ENCODE measurements around the gene MYORG.

Gene MYORG

GRCh38 chr9:34334916-34335315 is 41.8 kb downstream of the MYORG start:
- H3K4me2 ChIP-seq (ENCODE audit: low read depth, low read length), result no peak overlapping the region

GRCh38 chr9:34334337-34334824 is 42.3 kb downstream of the MYORG start:
- Histone ChIP-seq H3F3A (ENCODE audit: insufficient read depth, low read length) (peaks cover 4% of the 10 kb centered on the region; the same call in 1 of the 2 replicates), H3K4me1 (ENCODE audit: low read length) (no peaks in the 10 kb centered on the region), H3K27me3 (replicated peaks; ENCODE audit: insufficient read depth, low read length) (no peaks in the 10 kb centered on the region), H3K9me2 (replicated peaks; ENCODE audit: insufficient read depth, low read length) (no peaks in the 10 kb centered on the region), H3K9ac (ENCODE audit: low read length) (no peak overlapping the region), H3K79me2 (ENCODE audit: low read length) (peaks cover 60% of the 10 kb centered on the region), H3K9me3 (replicated peaks; ENCODE audit: insufficient read depth, low read length) (no peaks in the 10 kb centered on the region), H3K36me3 (replicated peaks; ENCODE audit: insufficient read depth, low read length) (no peaks in the 10 kb centered on the region), H3K4me3 (ENCODE audit: low read length) (no peak overlapping the region), H3K27ac (ENCODE audit: low read length) (no peak overlapping the region), H4K20me1 (ENCODE audit: insufficient read depth, low read length) (no peaks in the 10 kb centered on the region), H3K4me2 (ENCODE audit: low read depth, low read length) (no peak overlapping the region), H2AFZ (ENCODE audit: low read length) (no peak overlapping the region)
- TF ChIP-seq EZH2phosphoT487 (IDR thresholded peaks at IDR 0.05; ENCODE audit: low read length) (no peak), EZH2 (optimal IDR thresholded peaks at IDR 0.05; ENCODE audit: low read depth, low read length) (no peak), CTCF (IDR thresholded peaks at IDR 0.05; ENCODE audit: low read length) (no peak)
- DNase-seq, result no peak

More at GRCh38 chr9:34334916-34335315, 41.8 kb downstream of the MYORG start:
- TF ChIP-seq CTCF (IDR thresholded peaks at IDR 0.05; ENCODE audit: low read length) (no peak), EZH2 (optimal IDR thresholded peaks at IDR 0.05; ENCODE audit: low read depth, low read length) (no peak), EZH2phosphoT487 (IDR thresholded peaks at IDR 0.05; ENCODE audit: low read length) (no peak)
- Histone ChIP-seq H3K27ac (ENCODE audit: low read length) (no peak overlapping the region), H2AFZ (ENCODE audit: low read length) (no peak overlapping the region), H4K20me1 (ENCODE audit: insufficient read depth, low read length) (no peaks in the 10 kb centered on the region), H3K79me2 (ENCODE audit: low read length) (peaks cover 55% of the 10 kb centered on the region), H3K4me3 (ENCODE audit: low read length) (no peak overlapping the region), H3K27me3 (replicated peaks; ENCODE audit: insufficient read depth, low read length) (no peaks in the 10 kb centered on the region), H3K9me2 (replicated peaks; ENCODE audit: insufficient read depth, low read length) (no peaks in the 10 kb centered on the region), H3K36me3 (replicated peaks; ENCODE audit: insufficient read depth, low read length) (no peaks in the 10 kb centered on the region), H3K4me1 (ENCODE audit: low read length) (no peaks in the 10 kb centered on the region), H3K9ac (ENCODE audit: low read length) (no peak overlapping the region), H3F3A (ENCODE audit: insufficient read depth, low read length) (peaks cover 4% of the 10 kb centered on the region; the same call in 1 of the 2 replicates), H3K9me3 (replicated peaks; ENCODE audit: insufficient read depth, low read length) (no peaks in the 10 kb centered on the region)
- DNase-seq, result no peak

GRCh38 chr9:34333836-34334235 is 42.9 kb downstream of the MYORG start:
- Histone ChIP-seq H3K4me2 (ENCODE audit: low read depth, low read length) (no peak overlapping the region), H2AFZ (ENCODE audit: low read length) (no peak overlapping the region), H3K27ac (ENCODE audit: low read length) (no peak overlapping the region), H3F3A (ENCODE audit: insufficient read depth, low read length) (peaks cover 5% of the 10 kb centered on the region; the same call in 1 of the 2 replicates), H3K9ac (ENCODE audit: low read length) (no peak overlapping the region), H3K4me3 (ENCODE audit: low read length) (no peak overlapping the region), H3K36me3 (replicated peaks; ENCODE audit: insufficient read depth, low read length) (no peaks in the 10 kb centered on the region), H3K79me2 (ENCODE audit: low read length) (peaks cover 60% of the 10 kb centered on the region), H4K20me1 (ENCODE audit: insufficient read depth, low read length) (no peaks in the 10 kb centered on the region), H3K9me2 (replicated peaks; ENCODE audit: insufficient read depth, low read length) (no peaks in the 10 kb centered on the region), H3K9me3 (replicated peaks; ENCODE audit: insufficient read depth, low read length) (no peaks in the 10 kb centered on the region), H3K4me1 (ENCODE audit: low read length) (no peaks in the 10 kb centered on the region), H3K27me3 (replicated peaks; ENCODE audit: insufficient read depth, low read length) (no peaks in the 10 kb centered on the region)
- DNase-seq, result no peak
- TF ChIP-seq EZH2 (optimal IDR thresholded peaks at IDR 0.05; ENCODE audit: low read depth, low read length), result no peak
- no peak for TF ChIP-seq EZH2phosphoT487 (IDR thresholded peaks at IDR 0.05; ENCODE audit: low read length)
- TF ChIP-seq CTCF (IDR thresholded peaks at IDR 0.05; ENCODE audit: low read length), result no peak

Measured in MM.1S (cell line).